GM18858 (cell line): ENCODE results near the gene SECISBP2.
A peak's percentile ranks its signal among the peaks of the same experiment; 100 is the strongest.

Experiments used
- ATAC-seq: cut with Tn5 transposase; IDR thresholded peaks from one replicate; pipeline ENCODE4 v1.9.1; 2021; ENCODE audit not compliant: unreplicated experiment

Gene SECISBP2

GRCh38 chr9:89400403-89401116 lies 82.3 kb downstream of the SECISBP2 start:
- peak; percentile 76 for ATAC-seq

- ATAC-seq, result no peak
Observed at GRCh38 chr9:89402695-89403427, 84.6 kb downstream of the SECISBP2 start.

GRCh38 chr9:89404074-89404473 lies 85.8 kb downstream of the SECISBP2 start:
- no peak for ATAC-seq

GRCh38 chr9:89405826-89406225 lies 87.5 kb downstream of the SECISBP2 start:
- peak; percentile 45 for ATAC-seq

- no peak for ATAC-seq
Observed at GRCh38 chr9:89407070-89407469, 88.8 kb downstream of the SECISBP2 start.

GRCh38 chr9:89408628-89409101 lies 90.4 kb downstream of the SECISBP2 start:
- no peak for ATAC-seq
